GM12891 (cell line): ENCODE data around the gene MYLK4.

Experiments
- POLR2A ChIP-seq: IDR thresholded peaks from 2 replicates; pipeline ENCODE4 v1.6.1; 2011; ENCODE audit warnings: low read depth, low read length, control low read depth
- POLR2AphosphoS5 ChIP-seq: IDR thresholded peaks from 2 replicates; pipeline ENCODE4 v1.6.1; 2011; ENCODE audit warnings: low read depth, low read length, control low read depth

- TF ChIP-seq POLR2AphosphoS5 (no peak), POLR2A (no peak)
Observed at GRCh38 chr6:2745246-2745645, 5.5 kb downstream of the MYLK4 start.
